Measurements from ENCODE around the gene DKC1. TPM values are rescaled to one million over a fixed set of nuclear protein-coding genes. Genes with fewer than 3 reads are reported as not detected.

The DKC1 gene
- total RNA-seq, 3 donors from 2014 or later = 269 to 289 (median 286) TPM

GRCh38 chrX:154751203-154751668, 11.4 kb upstream of the DKC1 start:
- peaks cover 21% of the 10 kb centered on the region for H3K4me1 Mint-ChIP-seq (ENCODE audit: low read depth)
- peak; percentile 29 for ATAC-seq
- no peak for DNase-seq
- no peaks in the 10 kb centered on the region for H3K27me3 Mint-ChIP-seq (ENCODE audit: low read depth)
- peak overlapping the region; percentile 75 for H3K4me3 Mint-ChIP-seq
- H3K9me3 Mint-ChIP-seq = no peaks in the 10 kb centered on the region
- H3K36me3 Mint-ChIP-seq (ENCODE audit: insufficient read depth) = no peaks in the 10 kb centered on the region

GRCh38 chrX:154751669-154752271, 10.9 kb upstream of the DKC1 start:
- Mint-ChIP-seq H3K27me3 (ENCODE audit: low read depth) (no peaks in the 10 kb centered on the region), H3K4me3 (peak overlapping the region; percentile 75), H3K9me3 (no peaks in the 10 kb centered on the region), H3K36me3 (ENCODE audit: insufficient read depth) (no peaks in the 10 kb centered on the region), H3K4me1 (ENCODE audit: low read depth) (peaks cover 16% of the 10 kb centered on the region)
- ATAC-seq (no peak), DNase-seq (no peak)

- Mint-ChIP-seq H3K4me1 (ENCODE audit: low read depth) (peaks cover 14% of the 10 kb centered on the region), H3K9me3 (no peaks in the 10 kb centered on the region), H3K4me3 (no peak overlapping the region), H3K36me3 (ENCODE audit: insufficient read depth) (no peaks in the 10 kb centered on the region), H3K27me3 (ENCODE audit: low read depth) (no peaks in the 10 kb centered on the region)
- DNase-seq (no peak), ATAC-seq (no peak)
Observed at GRCh38 chrX:154758696-154759095, 4.0 kb upstream of the DKC1 start.

- no peaks in the 10 kb centered on the region for H3K9me3 Mint-ChIP-seq
- ATAC-seq = no peak
- no peaks in the 10 kb centered on the region for H3K27me3 Mint-ChIP-seq (ENCODE audit: low read depth)
- H3K36me3 Mint-ChIP-seq (ENCODE audit: insufficient read depth) = peaks cover 12% of the 10 kb centered on the region
- H3K4me3 Mint-ChIP-seq = peak overlapping the region; percentile 89
- DNase-seq = no peak
- peaks cover 33% of the 10 kb centered on the region for H3K4me1 Mint-ChIP-seq (ENCODE audit: low read depth)
Observed at GRCh38 chrX:154761977-154762536, 607 bp upstream of the DKC1 start.

- DNase-seq = no peak
- Mint-ChIP-seq H3K4me1 (ENCODE audit: low read depth) (peaks cover 15% of the 10 kb centered on the region), H3K27me3 (ENCODE audit: low read depth) (no peaks in the 10 kb centered on the region), H3K36me3 (ENCODE audit: insufficient read depth) (peaks cover 36% of the 10 kb centered on the region), H3K4me3 (no peak overlapping the region), H3K9me3 (no peaks in the 10 kb centered on the region)
- ATAC-seq = no peak
Observed at GRCh38 chrX:154774622-154775021, 12.0 kb downstream of the DKC1 start.

GRCh38 chrX:154775419-154776349, 13.0 kb downstream of the DKC1 start:
- Mint-ChIP-seq H3K36me3 (ENCODE audit: insufficient read depth) (peaks cover 34% of the 10 kb centered on the region), H3K4me1 (ENCODE audit: low read depth) (peaks cover 15% of the 10 kb centered on the region), H3K4me3 (no peak overlapping the region), H3K27me3 (ENCODE audit: low read depth) (no peaks in the 10 kb centered on the region), H3K9me3 (no peaks in the 10 kb centered on the region)
- peak; percentile 28 for DNase-seq
- peak; percentile 55 to 62 for ATAC-seq

- Mint-ChIP-seq H3K9me3 (no peaks in the 10 kb centered on the region), H3K4me1 (ENCODE audit: low read depth) (peaks cover 15% of the 10 kb centered on the region), H3K36me3 (ENCODE audit: insufficient read depth) (peaks cover 29% of the 10 kb centered on the region), H3K27me3 (ENCODE audit: low read depth) (no peaks in the 10 kb centered on the region), H3K4me3 (no peak overlapping the region)
- no peak for DNase-seq
- no peak for ATAC-seq
Observed at GRCh38 chrX:154776753-154777152, 14.1 kb downstream of the DKC1 start.

- ATAC-seq = no peak
- no peaks in the 10 kb centered on the region for H3K27me3 Mint-ChIP-seq (ENCODE audit: low read depth)
Observed at GRCh38 chrX:154779261-154779660, 16.6 kb downstream of the DKC1 start.

GRCh38 chrX:154780968-154781367, 18.3 kb downstream of the DKC1 start:
- DNase-seq (no peak), ATAC-seq (no peak)
- H3K36me3 Mint-ChIP-seq (ENCODE audit: insufficient read depth) = peaks cover 15% of the 10 kb centered on the region
- peaks cover 15% of the 10 kb centered on the region for H3K4me1 Mint-ChIP-seq (ENCODE audit: low read depth)
- no peaks in the 10 kb centered on the region for H3K9me3 Mint-ChIP-seq
- H3K4me3 Mint-ChIP-seq = no peak overlapping the region
- no peaks in the 10 kb centered on the region for H3K27me3 Mint-ChIP-seq (ENCODE audit: low read depth)

More at GRCh38 chrX:154779261-154779660, 16.6 kb downstream of the DKC1 start:
- no peak for DNase-seq
- Mint-ChIP-seq H3K4me1 (ENCODE audit: low read depth) (peaks cover 20% of the 10 kb centered on the region), H3K4me3 (no peak overlapping the region), H3K9me3 (no peaks in the 10 kb centered on the region), H3K36me3 (ENCODE audit: insufficient read depth) (peaks cover 21% of the 10 kb centered on the region)

- Mint-ChIP-seq H3K36me3 (ENCODE audit: insufficient read depth) (no peaks in the 10 kb centered on the region), H3K4me1 (ENCODE audit: low read depth) (peaks cover 13% of the 10 kb centered on the region), H3K9me3 (no peaks in the 10 kb centered on the region), H3K27me3 (ENCODE audit: low read depth) (no peaks in the 10 kb centered on the region), H3K4me3 (peak overlapping the region; percentile 66)
- ATAC-seq (no peak), DNase-seq (no peak)
Observed at GRCh38 chrX:154784149-154784995, 21.7 kb downstream of the DKC1 start.

- Mint-ChIP-seq H3K9me3 (no peaks in the 10 kb centered on the region), H3K4me1 (ENCODE audit: low read depth) (peaks cover 13% of the 10 kb centered on the region), H3K4me3 (no peak overlapping the region), H3K36me3 (ENCODE audit: insufficient read depth) (no peaks in the 10 kb centered on the region), H3K27me3 (ENCODE audit: low read depth) (no peaks in the 10 kb centered on the region)
- no peak for ATAC-seq
- DNase-seq = no peak
Observed at GRCh38 chrX:154785716-154786115, 23.1 kb downstream of the DKC1 start.

GRCh38 chrX:154791467-154791866, 28.8 kb downstream of the DKC1 start:
- Mint-ChIP-seq H3K4me3 (no peak overlapping the region), H3K36me3 (ENCODE audit: insufficient read depth) (no peaks in the 10 kb centered on the region), H3K9me3 (no peaks in the 10 kb centered on the region), H3K27me3 (ENCODE audit: low read depth) (no peaks in the 10 kb centered on the region), H3K4me1 (ENCODE audit: low read depth) (no peaks in the 10 kb centered on the region)
- no peak for DNase-seq
- no peak for ATAC-seq

GRCh38 chrX:154791939-154792338, 29.3 kb downstream of the DKC1 start:
- Mint-ChIP-seq H3K4me3 (no peak overlapping the region), H3K9me3 (no peaks in the 10 kb centered on the region), H3K4me1 (ENCODE audit: low read depth) (peaks cover under 1% of the 10 kb centered on the region), H3K36me3 (ENCODE audit: insufficient read depth) (no peaks in the 10 kb centered on the region), H3K27me3 (ENCODE audit: low read depth) (no peaks in the 10 kb centered on the region)
- DNase-seq = no peak
- peak in 1 of 2 donors; percentile 21 for ATAC-seq

Measured in activated T-cell treated with anti-CD3 and anti-CD28 coated beads, Interleukin-2, amount 50 U/mL, for 4 hours (primary cell).